ENCODE measurements around the gene CKB. TPM values are rescaled to one million over a fixed set of nuclear protein-coding genes. Genes with fewer than 3 reads are reported as not detected.

The CKB gene
- polyA plus RNA-seq, 1 donor (not counting 4 experiments of a cell fraction or from before 2014, with no cell fraction given) = 10.0 TPM

DNA sequence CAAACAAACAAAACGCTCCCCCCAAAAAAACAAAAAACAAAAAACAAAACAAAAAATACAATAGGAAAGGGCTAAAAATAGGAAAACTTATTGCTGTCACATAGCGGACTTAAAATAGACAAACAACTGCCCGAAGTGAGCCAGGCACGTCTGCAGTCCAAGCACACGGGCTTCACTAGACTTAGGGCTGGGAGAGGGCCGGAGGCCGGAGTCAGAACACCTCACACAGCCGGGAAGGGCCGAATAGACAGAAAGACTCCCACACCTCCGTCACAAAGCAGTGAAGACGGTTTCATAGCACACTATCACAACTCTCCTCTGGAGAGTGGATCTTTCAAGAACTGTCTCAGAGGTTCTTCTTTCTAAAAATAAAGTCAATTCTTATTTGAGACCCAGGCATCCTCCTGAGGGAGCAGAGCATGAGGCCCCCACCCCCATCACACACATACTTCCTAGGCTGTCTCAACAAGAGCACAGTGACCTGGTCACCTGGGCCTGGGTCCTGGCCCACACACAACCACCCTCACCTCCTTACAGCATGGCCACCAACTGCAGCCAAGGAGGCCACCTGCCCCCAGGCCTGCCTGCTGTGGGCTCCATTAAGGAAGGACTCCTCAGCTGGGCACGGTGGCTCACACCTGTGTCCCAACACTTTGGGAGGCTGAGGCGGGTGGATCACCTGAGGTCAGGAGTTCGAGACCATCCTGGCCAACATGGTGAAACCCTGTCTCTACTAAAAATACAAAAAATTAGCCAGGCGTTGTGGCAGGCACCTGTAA is 33.1 kb upstream of the CKB start:
- H4K20me1 ChIP-seq (ENCODE audit: control insufficient read depth, extremely low read depth, insufficient read depth, low read length) = peaks cover 12% of the 10 kb centered on the region

DNA sequence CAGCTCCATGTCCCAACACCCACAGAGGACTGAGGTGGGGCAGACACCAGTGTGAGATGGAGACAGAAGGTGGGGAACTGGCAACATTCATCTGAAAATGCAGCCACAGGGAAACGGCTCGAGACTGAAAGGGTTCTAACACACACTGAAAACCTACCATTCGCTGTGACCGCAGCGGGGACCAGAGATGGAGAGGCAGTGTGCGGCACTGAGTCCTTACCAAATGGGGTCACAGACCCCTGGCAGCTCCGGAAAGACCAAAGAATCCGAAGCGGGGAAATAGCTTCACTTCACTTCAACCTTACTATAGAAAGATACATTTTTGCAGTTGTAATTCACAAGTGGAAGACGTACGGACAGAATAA is 30.2 kb upstream of the CKB start:
- dilution Hi-C loops (cut with MboI; ENCODE audit: extremely low pct_ligation_motif_present, low sequenced_read_pairs) = no loop called here
- Histone ChIP-seq H3K4me3 (ENCODE audit: control insufficient read depth in 2 of 3, extremely low read depth in 1 of 3, insufficient read depth in 2 of 3, low read depth in 1 of 3, low read length in 3 of 3) (no peak overlapping the region), H3K4me1 (ENCODE audit: control insufficient read depth, extremely low read depth, insufficient read depth, low read length) (peaks cover 18% of the 10 kb centered on the region), H3K9ac (ENCODE audit: control insufficient read depth, extremely low read depth, insufficient read depth, low read length) (no peak overlapping the region), H3K27ac (ENCODE audit: control insufficient read depth, insufficient read depth, low read length) (no peak overlapping the region), H3K9me3 (ENCODE audit: control insufficient read depth, low read depth, low read length) (no peaks in the 10 kb centered on the region), H2AFZ (ENCODE audit: control insufficient read depth, low read length) (no peak overlapping the region), H3K79me2 (ENCODE audit: control insufficient read depth, insufficient read depth, low read length) (peaks cover 22% of the 10 kb centered on the region), H3K4me2 (ENCODE audit: control insufficient read depth, extremely low read depth, insufficient read depth, low read depth, low read length) (peak overlapping the region; percentile 71), H3K9me1 (ENCODE audit: control insufficient read depth, extremely low read depth, insufficient read depth, low read length) (peaks cover 11% of the 10 kb centered on the region), H4K20me1 (ENCODE audit: control insufficient read depth, extremely low read depth, insufficient read depth, low read length) (peaks cover 4% of the 10 kb centered on the region), H3K27me3 (ENCODE audit: control insufficient read depth, extremely low read depth, insufficient read depth, low read length) (no peaks in the 10 kb centered on the region), H3K36me3 (ENCODE audit: control insufficient read depth in 2 of 2, extremely low read depth in 1 of 2, insufficient read depth in 2 of 2, low read length in 2 of 2) (no peaks in the 10 kb centered on the region)
- FAIRE-seq (peak; percentile 74), DNase-seq (ENCODE audit: low read depth, low spot score) (no peak)
- TF ChIP-seq EZH2 (IDR thresholded peaks at IDR 0.05; ENCODE audit: low read length) = no peak
- TF ChIP-seq, protein P1, sequence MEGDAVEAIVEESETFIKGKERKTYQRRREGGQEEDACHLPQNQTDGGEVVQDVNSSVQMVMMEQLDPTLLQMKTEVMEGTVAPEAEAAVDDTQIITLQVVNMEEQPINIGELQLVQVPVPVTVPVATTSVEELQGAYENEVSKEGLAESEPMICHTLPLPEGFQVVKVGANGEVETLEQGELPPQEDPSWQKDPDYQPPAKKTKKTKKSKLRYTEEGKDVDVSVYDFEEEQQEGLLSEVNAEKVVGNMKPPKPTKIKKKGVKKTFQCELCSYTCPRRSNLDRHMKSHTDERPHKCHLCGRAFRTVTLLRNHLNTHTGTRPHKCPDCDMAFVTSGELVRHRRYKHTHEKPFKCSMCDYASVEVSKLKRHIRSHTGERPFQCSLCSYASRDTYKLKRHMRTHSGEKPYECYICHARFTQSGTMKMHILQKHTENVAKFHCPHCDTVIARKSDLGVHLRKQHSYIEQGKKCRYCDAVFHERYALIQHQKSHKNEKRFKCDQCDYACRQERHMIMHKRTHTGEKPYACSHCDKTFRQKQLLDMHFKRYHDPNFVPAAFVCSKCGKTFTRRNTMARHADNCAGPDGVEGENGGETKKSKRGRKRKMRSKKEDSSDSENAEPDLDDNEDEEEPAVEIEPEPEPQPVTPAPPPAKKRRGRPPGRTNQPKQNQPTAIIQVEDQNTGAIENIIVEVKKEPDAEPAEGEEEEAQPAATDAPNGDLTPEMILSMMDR (optimal IDR thresholded peaks at IDR 0.05 in 1 of 3, IDR thresholded peaks at IDR 0.05 in 1 of 3, conservative IDR thresholded peaks at IDR 0.05 in 1 of 3; ENCODE audit: extremely low read depth in 1 of 3, insufficient read depth in 2 of 3, low read length in 3 of 3) = no peak

More for the DNA sequence above, 33.1 kb upstream of the CKB start:
- H3K4me1 ChIP-seq (ENCODE audit: control insufficient read depth, extremely low read depth, insufficient read depth, low read length) = peaks cover 21% of the 10 kb centered on the region
- no peaks in the 10 kb centered on the region for H3K9me3 ChIP-seq (ENCODE audit: control insufficient read depth, low read depth, low read length)
- H3K4me3 ChIP-seq (ENCODE audit: control insufficient read depth in 2 of 3, extremely low read depth in 1 of 3, insufficient read depth in 2 of 3, low read depth in 1 of 3, low read length in 3 of 3) = no peak overlapping the region
- H3K79me2 ChIP-seq (ENCODE audit: control insufficient read depth, insufficient read depth, low read length) = peaks cover 52% of the 10 kb centered on the region
- H3K27me3 ChIP-seq (ENCODE audit: control insufficient read depth, extremely low read depth, insufficient read depth, low read length) = no peaks in the 10 kb centered on the region
- H3K27ac ChIP-seq (ENCODE audit: control insufficient read depth, insufficient read depth, low read length) = no peak overlapping the region
- H3K9ac ChIP-seq (ENCODE audit: control insufficient read depth, extremely low read depth, insufficient read depth, low read length) = no peak overlapping the region
- no peak overlapping the region for H2AFZ ChIP-seq (ENCODE audit: control insufficient read depth, low read length)
- peaks cover 11 to 12% of the 10 kb centered on the region in 2 experiments for H3K36me3 ChIP-seq (ENCODE audit: control insufficient read depth in 2 of 2, extremely low read depth in 1 of 2, insufficient read depth in 2 of 2, low read length in 2 of 2)
- H3K9me1 ChIP-seq (ENCODE audit: control insufficient read depth, extremely low read depth, insufficient read depth, low read length) = peaks cover 11% of the 10 kb centered on the region
- no peak for DNase-seq (ENCODE audit: low read depth, low spot score)
- dilution Hi-C loops (cut with MboI; ENCODE audit: extremely low pct_ligation_motif_present, low sequenced_read_pairs) = no loop called here
- no peak for FAIRE-seq
- TF ChIP-seq, protein P1 (optimal IDR thresholded peaks at IDR 0.05 in 1 of 3, IDR thresholded peaks at IDR 0.05 in 1 of 3, conservative IDR thresholded peaks at IDR 0.05 in 1 of 3; ENCODE audit: extremely low read depth in 1 of 3, insufficient read depth in 2 of 3, low read length in 3 of 3) = no peak
- no peak for TF ChIP-seq EZH2 (IDR thresholded peaks at IDR 0.05; ENCODE audit: low read length)
- no peak overlapping the region for H3K4me2 ChIP-seq (ENCODE audit: control insufficient read depth, extremely low read depth, insufficient read depth, low read depth, low read length)
